ENCODE data around the gene RSKR.

- TF ChIP-seq, protein P1, sequence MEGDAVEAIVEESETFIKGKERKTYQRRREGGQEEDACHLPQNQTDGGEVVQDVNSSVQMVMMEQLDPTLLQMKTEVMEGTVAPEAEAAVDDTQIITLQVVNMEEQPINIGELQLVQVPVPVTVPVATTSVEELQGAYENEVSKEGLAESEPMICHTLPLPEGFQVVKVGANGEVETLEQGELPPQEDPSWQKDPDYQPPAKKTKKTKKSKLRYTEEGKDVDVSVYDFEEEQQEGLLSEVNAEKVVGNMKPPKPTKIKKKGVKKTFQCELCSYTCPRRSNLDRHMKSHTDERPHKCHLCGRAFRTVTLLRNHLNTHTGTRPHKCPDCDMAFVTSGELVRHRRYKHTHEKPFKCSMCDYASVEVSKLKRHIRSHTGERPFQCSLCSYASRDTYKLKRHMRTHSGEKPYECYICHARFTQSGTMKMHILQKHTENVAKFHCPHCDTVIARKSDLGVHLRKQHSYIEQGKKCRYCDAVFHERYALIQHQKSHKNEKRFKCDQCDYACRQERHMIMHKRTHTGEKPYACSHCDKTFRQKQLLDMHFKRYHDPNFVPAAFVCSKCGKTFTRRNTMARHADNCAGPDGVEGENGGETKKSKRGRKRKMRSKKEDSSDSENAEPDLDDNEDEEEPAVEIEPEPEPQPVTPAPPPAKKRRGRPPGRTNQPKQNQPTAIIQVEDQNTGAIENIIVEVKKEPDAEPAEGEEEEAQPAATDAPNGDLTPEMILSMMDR (IDR thresholded peaks at IDR 0.05): no peak
- no peak for TF ChIP-seq POLR2A (IDR thresholded peaks at IDR 0.05)
Measured at GRCh38 chr17:28572259-28573039, 41.5 kb downstream of the RSKR start.
